Peyer's patch (tissue), 4 donors: ENCODE results near the gene CD46.

Experiments
- CTCF ChIP-seq, 6 experiments: fragments of 450-650 bp in 4 of 6; fragments of 200-600 bp in 2 of 6; sonication (generic) in 1 of 6; IDR thresholded peaks; one replicate each; pipeline ENCODE4 v1.5.1; 2017 to 2019; ENCODE audit warnings: antibody characterized with exemption in 6 of 6, mild to moderate bottlenecking in 3 of 6, moderate library complexity in 1 of 6
- POLR2A ChIP-seq, 2 donors: fragments of 450-650 bp; IDR thresholded peaks; one replicate each; pipeline ENCODE4 v1.5.1; 2017; ENCODE audit warnings: antibody characterized with exemption in 2 of 2, mild to moderate bottlenecking in 2 of 2, moderate library complexity in 2 of 2

GRCh38 chr1:207751790-207752455, at the start of gene CD46:
- peak in 3 of 6 experiments; percentile 6 to 32 (median 8) for TF ChIP-seq CTCF (IDR thresholded peaks at IDR 0.05)
- TF ChIP-seq POLR2A (IDR thresholded peaks at IDR 0.05), result peak; percentile 89 to 96
